ENCODE measurements around the gene MIAT. TPM values are rescaled to one million over a fixed set of nuclear protein-coding genes. Genes with fewer than 3 reads are reported as not detected.

MIAT gene
- total and polyA plus RNA-seq, 9 of the 15 experiments (the other 6 are each of a cell fraction or from before 2014, with no cell fraction given) = 0.03 to 0.93 (median 0.34) TPM

GRCh38 chr22:26631282-26631681, 26.1 kb upstream of the MIAT start:
- H3K4me2 ChIP-seq (ENCODE audit: insufficient read depth, low read length) = peak overlapping the region; percentile 52
- H3K27ac ChIP-seq (ENCODE audit: extremely low read depth, low read depth, low read length) = peak overlapping the region; percentile 90
- peaks cover 20 to 49% of the 10 kb centered on the region in 2 experiments for H3K4me1 ChIP-seq (replicated peaks in 1 of 2; ENCODE audit: control insufficient read depth in 2 of 2, insufficient read depth in 2 of 2, low read length in 2 of 2)
- in situ Hi-C loops (cut with MboI) = no loop called here
- intact Hi-C loops (cut with micrococcal nuclease) = no loop called here
- no peak overlapping the region for H3K4me3 ChIP-seq
- WGBS (ENCODE audit: insufficient coverage, low coverage, missing lambda C conversion rate) = 8% methylated on average over 4 of the region's 4 CpGs
- ChIA-PET CTCF (ENCODE audit: low intra/inter-chr PET ratio) (no interaction called here), POLR2A (interaction anchor here (0.6 kb wide), 2 partner anchors 11 to 26 kb away, joined by 4 read pairs; no protein-coding TSS in a partner anchor)
- H3K9ac ChIP-seq (ENCODE audit: insufficient read depth in 1 of 2, low read depth in 2 of 2, low read length in 2 of 2) = peak overlapping the region; percentile 67 to 76; a peak in 3 of 4 replicates
- peaks cover 7% of the 10 kb centered on the region; the same call in 1 of the 3 replicates for H3K79me2 ChIP-seq (ENCODE audit: control insufficient read depth, insufficient read depth, low read length)
- ATAC-seq (no peak), DNase-seq (ENCODE audit: extremely low read depth in 1 of 4, low spot score in 3 of 4) (no peak), FAIRE-seq (no peak)
- BruUV-seq (replicated peaks) = no TSS peak
- H2AFZ ChIP-seq (ENCODE audit: low read depth, low read length) = peak overlapping the region; percentile 75
- no peaks in the 10 kb centered on the region for H3K27me3 ChIP-seq (ENCODE audit: control insufficient read depth in 2 of 2, insufficient read depth in 2 of 2, low read length in 2 of 2)
- H3K36me3 ChIP-seq (ENCODE audit: control insufficient read depth, insufficient read depth, low read length) = no peaks in the 10 kb centered on the region
- peaks cover 4% of the 10 kb centered on the region for H3K9me1 ChIP-seq (ENCODE audit: control insufficient read depth, insufficient read depth, low read length)
- H3K9me3 ChIP-seq (replicated peaks; ENCODE audit: control insufficient read depth, insufficient read depth, low read depth, low read length) = peaks cover 2% of the 10 kb centered on the region; the same call in 1 of the 2 replicates
- no peaks in the 10 kb centered on the region for H4K20me1 ChIP-seq (replicated peaks; ENCODE audit: control insufficient read depth, insufficient read depth, low read length)
- TF ChIP-seq TCF15 (CRISPR knock-in tag; IDR thresholded peaks at IDR 0.05) (0 out of 2 replicates have a peak, but pooled peaks have one; percentile 24), MTA2 (IDR thresholded peaks at IDR 0.05; ENCODE audit: low read depth) (no peak), PBX2 (CRISPR knock-in tag; IDR thresholded peaks at IDR 0.05; ENCODE audit: low read depth) (no peak), PBX2 (tag; conservative IDR thresholded peaks at IDR 0.05; ENCODE audit: low read depth) (no peak), FOXP4 (CRISPR knock-in tag; IDR thresholded peaks at IDR 0.05; ENCODE audit: borderline replicate concordance) (no peak), MYC (IDR thresholded peaks at IDR 0.05; ENCODE audit: low read depth, low read length) (no peak), MYC (CRISPR knock-in tag; IDR thresholded peaks at IDR 0.05; ENCODE audit: borderline replicate concordance, low read depth) (0 out of 2 replicates have a peak, but pooled peaks have one; percentile 48), CXXC5 (CRISPR knock-in tag; IDR thresholded peaks at IDR 0.05) (peak; percentile 38; the same call in 1 of the 2 replicates), ID3 (CRISPR knock-in tag; IDR thresholded peaks at IDR 0.05) (no peak), ID3 (tag; IDR thresholded peaks at IDR 0.05) (peak; percentile 52; the same call in 1 of the 2 replicates), USF2 (CRISPR knock-in tag; IDR thresholded peaks at IDR 0.05) (peak; percentile 36; the same call in 1 of the 2 replicates), EP400 (IDR thresholded peaks at IDR 0.05) (peak; percentile 20; the same call in 1 of the 2 replicates), ZNF668 (CRISPR knock-in tag; IDR thresholded peaks at IDR 0.05) (peak; percentile 85; the same call in 1 of the 2 replicates), SMAD4 (CRISPR knock-in tag; conservative IDR thresholded peaks at IDR 0.05) (peak; percentile 36; the same call in 1 of the 2 replicates), PTRF (tag; IDR thresholded peaks at IDR 0.05) (peak; percentile 59; the same call in 1 of the 2 replicates), TAF15 (IDR thresholded peaks at IDR 0.05; ENCODE audit: low read depth, low read length) (no peak)
